ENCODE results near the gene IQCC. TPM values are rescaled to one million over a fixed set of nuclear protein-coding genes. Genes with fewer than 3 reads are reported as not detected.

Gene IQCC
- total RNA-seq, 1 donor from 2014 or later = 0.81 TPM

- no peak for ATAC-seq
- intact Hi-C loops (cut with DNase I) = loop anchor here (5.0 to 10.0 kb wide), 2 partner anchors 98 to 176 kb away; partner anchors contain the start of gene BSDC1
- DNase-seq (ENCODE audit: missing footprints) = no peak
Observed at GRCh38 chr1:32219022-32219421, 13.6 kb downstream of the IQCC start.

- DNase-seq (ENCODE audit: missing footprints) (no peak), ATAC-seq (no peak)
- intact Hi-C loops (cut with DNase I) = no loop called here
Observed at GRCh38 chr1:32220746-32221580, 15.5 kb downstream of the IQCC start.

GRCh38 chr1:32221581-32221979 lies 16.1 kb downstream of the IQCC start:
- ATAC-seq = no peak
- intact Hi-C loops (cut with DNase I) = no loop called here

DNA sequence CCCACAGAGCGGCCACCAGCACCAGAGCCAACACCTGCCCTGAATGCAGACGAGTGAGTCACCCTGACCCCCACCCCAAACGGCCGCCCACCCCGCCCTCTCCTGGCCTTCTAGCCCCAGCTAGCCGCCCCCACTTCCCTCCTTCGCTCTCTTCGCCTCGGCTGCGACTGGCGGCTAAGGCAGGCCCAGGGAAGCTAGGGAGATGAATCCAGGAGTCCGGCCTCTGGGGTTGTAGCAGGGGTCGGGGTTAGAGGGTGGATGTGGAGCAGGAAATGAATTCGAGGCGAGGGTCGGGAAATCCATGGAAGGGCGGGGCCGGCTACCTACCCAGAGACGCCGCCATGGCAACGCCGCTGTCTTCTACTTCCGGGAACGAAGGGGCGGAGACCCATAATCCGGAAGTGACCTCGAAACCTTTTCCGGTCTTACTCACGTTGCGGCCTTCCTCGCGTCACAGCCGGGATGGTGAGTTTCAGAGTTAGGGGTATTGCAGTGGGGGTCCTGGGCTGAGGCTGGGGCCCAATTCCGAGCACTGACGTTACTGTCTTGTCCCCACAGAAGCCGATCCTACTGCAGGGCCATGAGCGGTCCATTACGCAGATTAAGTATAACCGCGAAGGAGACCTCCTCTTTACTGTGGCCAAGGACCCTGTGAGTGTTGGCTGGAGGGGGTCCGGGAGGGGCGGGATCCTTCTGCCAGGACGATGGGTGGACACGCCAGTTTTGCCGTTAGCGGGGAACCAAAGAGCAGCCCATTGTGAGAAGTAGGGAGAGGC lies 16.7 kb downstream of the IQCC start, which contains the start of the genes EIF3I and TMEM234:
Gene EIF3I, plus strand, starts transcription at position 428 of the 776 bp plus-strand sequence. Its CDS starts 35 bp downstream, at position 463.
Gene TMEM234, minus strand, starts transcription at position 374 of the 776 bp plus-strand sequence. Its CDS starts 31 bp downstream, at position 343.
- intact Hi-C loops (cut with DNase I) = no loop called here
- peak; percentile 97 for DNase-seq (ENCODE audit: missing footprints)
- peak; percentile 95 for ATAC-seq

More at GRCh38 chr1:32221581-32221979, 16.1 kb downstream of the IQCC start:
- no peak for DNase-seq (ENCODE audit: missing footprints)

GRCh38 chr1:32223683-32224082 lies 18.2 kb downstream of the IQCC start:
- DNase-seq (ENCODE audit: missing footprints) (no peak), ATAC-seq (no peak)
- intact Hi-C loops (cut with DNase I) = no loop called here

- no peak for ATAC-seq
- no peak for DNase-seq (ENCODE audit: missing footprints)
- intact Hi-C loops (cut with DNase I) = no loop called here
Observed at GRCh38 chr1:32224285-32224684, 18.8 kb downstream of the IQCC start.

DNA sequence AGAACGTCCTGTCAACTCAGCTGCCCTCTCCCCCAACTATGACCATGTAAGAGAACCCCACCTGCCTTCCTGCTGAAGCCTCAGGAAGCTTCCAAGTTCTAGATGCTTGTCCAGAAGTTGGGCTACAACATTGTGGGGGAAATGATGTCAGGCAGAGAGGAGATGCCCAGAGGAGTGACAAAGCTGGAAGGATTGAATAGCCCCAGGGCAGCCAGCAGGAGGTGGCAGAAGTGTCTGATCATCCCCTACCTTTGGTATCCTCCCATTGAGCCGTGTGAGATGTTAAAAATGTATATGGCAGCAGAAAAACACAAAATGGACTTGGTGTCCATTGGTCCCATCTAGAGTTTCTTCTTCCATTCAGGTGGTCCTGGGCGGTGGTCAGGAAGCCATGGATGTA lies 23.3 kb downstream of the IQCC start:
- ATAC-seq (no peak), DNase-seq (ENCODE audit: missing footprints) (no peak)
- intact Hi-C loops (cut with DNase I) = no loop called here

DNA sequence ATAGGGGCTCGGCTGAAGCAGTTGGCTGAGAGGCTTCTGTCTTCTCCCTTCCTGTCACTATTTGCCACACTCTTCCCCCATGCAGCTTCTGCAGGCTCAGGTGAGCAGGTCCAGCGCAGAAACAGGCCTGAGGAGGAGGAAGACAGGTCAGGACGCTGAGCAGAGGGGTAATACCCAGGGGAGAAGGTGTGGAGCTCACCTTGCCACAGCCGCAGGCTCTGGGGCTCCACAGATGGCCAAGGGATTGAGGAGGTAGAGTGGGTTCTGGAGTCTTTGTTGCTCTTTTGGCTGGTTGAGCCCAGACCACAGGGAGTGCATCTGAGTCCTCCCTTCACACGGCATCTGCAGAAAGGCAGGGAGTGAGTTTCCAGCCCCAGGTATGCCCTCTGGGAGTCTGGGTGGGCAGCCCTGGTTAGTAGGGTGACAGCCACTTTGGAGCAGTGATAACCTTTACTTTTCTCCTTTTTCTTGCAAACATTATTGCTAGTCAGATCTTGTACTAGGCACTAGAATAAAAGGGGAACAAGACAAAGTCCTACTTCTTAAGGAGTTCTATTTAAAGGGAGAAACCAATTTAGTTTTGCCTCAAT lies 26.5 kb downstream of the IQCC start:
- ATAC-seq = no peak
- intact Hi-C loops (cut with DNase I) = no loop called here
- no peak for DNase-seq (ENCODE audit: missing footprints)

GRCh38 chr1:32232558-32233304 lies 27.3 kb downstream of the IQCC start:
- intact Hi-C loops (cut with DNase I) = no loop called here
- ATAC-seq (no peak), DNase-seq (ENCODE audit: missing footprints) (no peak)

DNA sequence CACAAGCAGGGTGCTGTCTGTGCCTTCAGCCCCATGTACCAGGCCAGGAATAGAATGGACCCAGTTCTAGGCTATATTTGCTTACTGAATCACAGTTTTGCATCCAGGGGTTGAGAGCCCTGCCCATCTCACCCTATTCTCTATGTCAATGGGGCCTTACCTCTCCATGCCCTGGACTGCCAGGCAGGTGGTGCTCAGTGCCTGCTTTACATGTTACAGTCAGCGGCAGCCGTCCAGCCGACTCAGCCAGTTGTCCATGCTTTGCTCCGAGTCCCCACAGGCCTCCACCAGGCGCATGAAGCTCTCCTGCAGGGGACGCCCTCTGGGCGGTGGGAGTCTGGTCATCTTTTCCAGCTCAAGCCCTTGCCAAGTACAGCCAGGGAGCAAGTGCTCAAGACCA lies 29.3 kb downstream of the IQCC start:
- DNase-seq (ENCODE audit: missing footprints) (no peak), ATAC-seq (no peak)
- intact Hi-C loops (cut with DNase I) = no loop called here

DNA sequence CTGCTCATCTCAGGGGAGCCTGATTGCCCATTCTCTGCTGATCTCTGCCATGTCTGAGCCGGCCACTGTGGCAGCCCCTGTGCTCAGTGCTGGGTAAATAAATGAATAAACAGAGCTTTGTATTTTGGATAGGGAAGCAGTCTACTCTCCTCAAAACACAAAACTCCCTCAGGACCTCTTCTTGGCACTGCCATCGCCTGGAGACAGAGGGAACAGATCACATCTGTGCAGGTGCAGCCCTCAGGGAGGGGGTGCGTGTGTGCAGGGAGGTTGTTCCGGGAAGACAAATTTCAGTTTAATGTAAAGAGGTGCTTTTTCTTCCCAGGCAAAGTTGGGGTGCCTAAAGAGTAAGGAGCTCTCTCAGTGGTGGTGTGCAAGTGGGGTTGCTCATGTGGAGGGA lies 33.9 kb downstream of the IQCC start:
- no peak for DNase-seq (ENCODE audit: missing footprints)
- ATAC-seq = no peak
- intact Hi-C loops (cut with DNase I) = no loop called here

- no peak for DNase-seq (ENCODE audit: missing footprints)
- intact Hi-C loops (cut with DNase I) = no loop called here
- peak; percentile 1 for ATAC-seq
Observed at GRCh38 chr1:32239790-32240139, 34.3 kb downstream of the IQCC start.

- DNase-seq (ENCODE audit: missing footprints) (peak; percentile 86), ATAC-seq (peak; percentile 88)
- intact Hi-C loops (cut with DNase I) = no loop called here
Observed at GRCh38 chr1:32240140-32240951, 34.9 kb downstream of the IQCC start.

- ATAC-seq (peak; percentile 81), DNase-seq (ENCODE audit: missing footprints) (no peak)
- intact Hi-C loops (cut with DNase I) = no loop called here
Observed at GRCh38 chr1:32241001-32241763, 35.7 kb downstream of the IQCC start.

- intact Hi-C loops (cut with DNase I) = no loop called here
- peak; percentile 32 for ATAC-seq
- DNase-seq (ENCODE audit: missing footprints) = no peak
Observed at GRCh38 chr1:32242341-32242851, 36.9 kb downstream of the IQCC start.

GRCh38 chr1:32246888-32247273 lies 41.4 kb downstream of the IQCC start, which contains the start of gene FAM167B:
Gene FAM167B, plus strand, starts transcription at chr1:32247222. Its CDS starts 200 bp downstream, at chr1:32247422.
- DNase-seq (ENCODE audit: missing footprints) = no peak
- peak; percentile 45 for ATAC-seq
- intact Hi-C loops (cut with DNase I) = loop anchor here (5.0 kb wide), 1 partner anchor 45 kb away; the partner anchor contains the start of gene HDAC1

DNA sequence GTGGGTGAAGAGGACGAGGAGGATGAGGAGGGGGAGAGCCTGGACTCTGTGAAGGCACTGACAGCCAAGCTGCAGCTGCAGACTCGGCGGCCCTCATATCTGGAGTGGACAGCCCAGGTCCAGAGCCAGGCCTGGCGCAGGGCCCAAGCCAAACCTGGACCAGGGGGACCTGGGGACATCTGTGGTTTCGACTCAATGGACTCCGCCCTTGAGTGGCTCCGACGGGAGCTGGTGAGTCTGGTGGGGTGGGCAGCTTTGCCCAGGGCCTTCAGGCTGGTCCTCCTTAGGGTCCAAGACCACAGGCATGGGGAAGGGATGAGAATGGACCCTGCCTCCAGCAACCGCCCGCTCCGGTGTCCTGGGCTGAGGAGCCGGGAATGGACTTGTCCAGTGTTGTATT lies 42.0 kb downstream of the IQCC start:
- ATAC-seq (peak; percentile 26), DNase-seq (ENCODE audit: missing footprints) (peak; percentile 73)
- intact Hi-C loops (cut with DNase I) = loop anchor here (5.0 kb wide), 1 partner anchor 45 kb away; the partner anchor contains the start of gene HDAC1

Measured in Right ventricle myocardium inferior (tissue), 1 donor.